Panc1 (cell line): ENCODE data around the gene ANKRD29.

ENCODE experiments used
- POLR2AphosphoS5 ChIP-seq: IDR thresholded peaks from 2 replicates; pipeline ENCODE4 v1.6.1; 2012; ENCODE audit warnings: mild to moderate bottlenecking, low read depth, low read length, moderate library complexity
- SIN3A ChIP-seq: IDR thresholded peaks from 2 replicates; pipeline ENCODE4 v1.6.1; 2012; ENCODE audit warnings: low read depth, mild to moderate bottlenecking, low read length, moderate library complexity, borderline replicate concordance; ENCODE audit not compliant: insufficient read depth
- TCF7L2 ChIP-seq: IDR thresholded peaks from 2 replicates; pipeline ENCODE4 v1.6.1; 2011; ENCODE audit warnings: mild to moderate bottlenecking, low read depth, low read length, inconsistent platforms
- TF ChIP-seq, protein P1 (sequence below): fragments of 450-650 bp; IDR thresholded peaks from 2 replicates; pipeline ENCODE4 v1.5.1; 2017; ENCODE audit warnings: mild to moderate bottlenecking

DNA sequence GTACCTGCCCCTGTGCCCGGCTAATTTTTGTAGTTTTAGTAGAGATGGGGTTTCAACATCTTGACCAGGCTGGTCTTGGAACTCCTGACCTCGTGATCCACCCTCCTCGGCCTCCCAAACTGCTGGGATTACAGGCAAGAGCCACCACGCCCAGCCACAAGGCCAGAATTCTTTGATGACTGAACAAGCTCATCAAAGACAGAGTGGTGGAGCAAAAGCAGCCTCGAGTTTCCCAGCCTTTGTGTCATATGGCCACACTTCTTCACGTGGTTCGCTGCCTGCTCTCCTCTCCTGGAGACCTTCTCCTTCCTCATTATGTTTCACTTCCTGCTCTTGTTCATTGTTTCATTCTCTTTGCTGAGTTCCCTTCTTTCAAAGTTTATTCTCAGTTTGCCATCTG lies 66.5 kb downstream of the ANKRD29 start:
- TF ChIP-seq, protein P1, sequence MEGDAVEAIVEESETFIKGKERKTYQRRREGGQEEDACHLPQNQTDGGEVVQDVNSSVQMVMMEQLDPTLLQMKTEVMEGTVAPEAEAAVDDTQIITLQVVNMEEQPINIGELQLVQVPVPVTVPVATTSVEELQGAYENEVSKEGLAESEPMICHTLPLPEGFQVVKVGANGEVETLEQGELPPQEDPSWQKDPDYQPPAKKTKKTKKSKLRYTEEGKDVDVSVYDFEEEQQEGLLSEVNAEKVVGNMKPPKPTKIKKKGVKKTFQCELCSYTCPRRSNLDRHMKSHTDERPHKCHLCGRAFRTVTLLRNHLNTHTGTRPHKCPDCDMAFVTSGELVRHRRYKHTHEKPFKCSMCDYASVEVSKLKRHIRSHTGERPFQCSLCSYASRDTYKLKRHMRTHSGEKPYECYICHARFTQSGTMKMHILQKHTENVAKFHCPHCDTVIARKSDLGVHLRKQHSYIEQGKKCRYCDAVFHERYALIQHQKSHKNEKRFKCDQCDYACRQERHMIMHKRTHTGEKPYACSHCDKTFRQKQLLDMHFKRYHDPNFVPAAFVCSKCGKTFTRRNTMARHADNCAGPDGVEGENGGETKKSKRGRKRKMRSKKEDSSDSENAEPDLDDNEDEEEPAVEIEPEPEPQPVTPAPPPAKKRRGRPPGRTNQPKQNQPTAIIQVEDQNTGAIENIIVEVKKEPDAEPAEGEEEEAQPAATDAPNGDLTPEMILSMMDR, result no peak
- TF ChIP-seq POLR2AphosphoS5 (no peak), SIN3A (no peak), TCF7L2 (no peak)
